Measurements from ENCODE around the gene SLC4A1.

Gene SLC4A1

DNA sequence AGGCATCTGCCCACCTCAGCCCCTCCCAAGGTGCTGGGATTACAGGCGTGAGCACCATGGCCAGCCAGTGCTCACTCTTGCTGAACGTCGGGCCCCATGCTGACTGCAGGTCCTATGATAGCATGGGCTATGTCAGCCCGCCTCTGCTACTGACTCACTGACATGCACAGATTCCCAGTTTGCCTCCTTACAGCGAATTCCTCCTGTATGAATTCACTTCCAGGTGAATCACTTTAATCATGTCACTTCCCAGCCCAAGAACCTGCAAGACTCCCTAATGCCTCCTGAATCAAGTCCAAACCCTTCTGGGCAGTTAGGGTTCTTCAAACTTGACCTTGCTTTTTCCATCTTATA, 32.4 kb downstream of the SLC4A1 start:
- DNase-seq (ENCODE audit: low read depth) = no peak
- TF ChIP-seq, protein P1, sequence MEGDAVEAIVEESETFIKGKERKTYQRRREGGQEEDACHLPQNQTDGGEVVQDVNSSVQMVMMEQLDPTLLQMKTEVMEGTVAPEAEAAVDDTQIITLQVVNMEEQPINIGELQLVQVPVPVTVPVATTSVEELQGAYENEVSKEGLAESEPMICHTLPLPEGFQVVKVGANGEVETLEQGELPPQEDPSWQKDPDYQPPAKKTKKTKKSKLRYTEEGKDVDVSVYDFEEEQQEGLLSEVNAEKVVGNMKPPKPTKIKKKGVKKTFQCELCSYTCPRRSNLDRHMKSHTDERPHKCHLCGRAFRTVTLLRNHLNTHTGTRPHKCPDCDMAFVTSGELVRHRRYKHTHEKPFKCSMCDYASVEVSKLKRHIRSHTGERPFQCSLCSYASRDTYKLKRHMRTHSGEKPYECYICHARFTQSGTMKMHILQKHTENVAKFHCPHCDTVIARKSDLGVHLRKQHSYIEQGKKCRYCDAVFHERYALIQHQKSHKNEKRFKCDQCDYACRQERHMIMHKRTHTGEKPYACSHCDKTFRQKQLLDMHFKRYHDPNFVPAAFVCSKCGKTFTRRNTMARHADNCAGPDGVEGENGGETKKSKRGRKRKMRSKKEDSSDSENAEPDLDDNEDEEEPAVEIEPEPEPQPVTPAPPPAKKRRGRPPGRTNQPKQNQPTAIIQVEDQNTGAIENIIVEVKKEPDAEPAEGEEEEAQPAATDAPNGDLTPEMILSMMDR (IDR thresholded peaks at IDR 0.05; ENCODE audit: control insufficient read depth, extremely low read depth, insufficient read depth) = no peak
- no peak overlapping the region for H3K4me3 ChIP-seq (ENCODE audit: low read depth, low read length)

GRCh38 chr17:44233582-44233981, 34.4 kb downstream of the SLC4A1 start:
- no peak for DNase-seq (ENCODE audit: low read depth)
- no peak overlapping the region for H3K4me3 ChIP-seq (ENCODE audit: low read depth, low read length)
- TF ChIP-seq, protein P1 (IDR thresholded peaks at IDR 0.05; ENCODE audit: control insufficient read depth, extremely low read depth, insufficient read depth) = no peak

DNA sequence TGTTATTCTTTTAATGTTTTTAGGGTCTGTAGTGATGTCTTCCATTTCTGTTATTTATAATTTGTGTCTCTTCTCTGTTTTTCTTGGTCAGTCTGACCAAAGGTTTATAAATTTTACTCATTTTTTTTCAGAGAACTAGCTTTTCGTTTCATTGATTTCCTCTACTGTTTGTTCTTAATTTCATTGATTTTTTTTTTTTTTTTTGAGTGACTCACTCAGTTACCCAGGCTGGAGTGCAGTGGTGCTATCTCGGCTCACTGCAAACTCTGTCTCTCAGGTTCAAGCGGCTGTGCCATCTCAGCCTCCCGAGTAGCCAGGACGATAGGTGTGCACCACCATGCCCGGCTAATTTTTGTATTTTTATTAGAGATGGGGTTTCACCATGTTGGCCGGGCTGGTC, 35.9 kb downstream of the SLC4A1 start:
- no peak overlapping the region for H3K4me3 ChIP-seq (ENCODE audit: low read depth, low read length)
- no peak for DNase-seq (ENCODE audit: low read depth)
- TF ChIP-seq, protein P1 (IDR thresholded peaks at IDR 0.05; ENCODE audit: control insufficient read depth, extremely low read depth, insufficient read depth) = no peak

- no peak for DNase-seq (ENCODE audit: low read depth)
- H3K4me3 ChIP-seq (ENCODE audit: low read depth, low read length) = no peak overlapping the region
- TF ChIP-seq, protein P1 (IDR thresholded peaks at IDR 0.05; ENCODE audit: control insufficient read depth, extremely low read depth, insufficient read depth) = no peak
Measured at GRCh38 chr17:44230140-44230539, 37.8 kb downstream of the SLC4A1 start.

- DNase-seq (ENCODE audit: low read depth) = no peak
- no peak overlapping the region for H3K4me3 ChIP-seq (ENCODE audit: low read depth, low read length)
- TF ChIP-seq, protein P1 (IDR thresholded peaks at IDR 0.05; ENCODE audit: control insufficient read depth, extremely low read depth, insufficient read depth) = no peak
Measured at GRCh38 chr17:44229090-44229489, 38.8 kb downstream of the SLC4A1 start.

- DNase-seq (ENCODE audit: low read depth) = no peak
- TF ChIP-seq, protein P1 (IDR thresholded peaks at IDR 0.05; ENCODE audit: control insufficient read depth, extremely low read depth, insufficient read depth) = no peak
- no peak overlapping the region for H3K4me3 ChIP-seq (ENCODE audit: low read depth, low read length)
Measured at GRCh38 chr17:44223541-44224071, 44.3 kb downstream of the SLC4A1 start.

DNA sequence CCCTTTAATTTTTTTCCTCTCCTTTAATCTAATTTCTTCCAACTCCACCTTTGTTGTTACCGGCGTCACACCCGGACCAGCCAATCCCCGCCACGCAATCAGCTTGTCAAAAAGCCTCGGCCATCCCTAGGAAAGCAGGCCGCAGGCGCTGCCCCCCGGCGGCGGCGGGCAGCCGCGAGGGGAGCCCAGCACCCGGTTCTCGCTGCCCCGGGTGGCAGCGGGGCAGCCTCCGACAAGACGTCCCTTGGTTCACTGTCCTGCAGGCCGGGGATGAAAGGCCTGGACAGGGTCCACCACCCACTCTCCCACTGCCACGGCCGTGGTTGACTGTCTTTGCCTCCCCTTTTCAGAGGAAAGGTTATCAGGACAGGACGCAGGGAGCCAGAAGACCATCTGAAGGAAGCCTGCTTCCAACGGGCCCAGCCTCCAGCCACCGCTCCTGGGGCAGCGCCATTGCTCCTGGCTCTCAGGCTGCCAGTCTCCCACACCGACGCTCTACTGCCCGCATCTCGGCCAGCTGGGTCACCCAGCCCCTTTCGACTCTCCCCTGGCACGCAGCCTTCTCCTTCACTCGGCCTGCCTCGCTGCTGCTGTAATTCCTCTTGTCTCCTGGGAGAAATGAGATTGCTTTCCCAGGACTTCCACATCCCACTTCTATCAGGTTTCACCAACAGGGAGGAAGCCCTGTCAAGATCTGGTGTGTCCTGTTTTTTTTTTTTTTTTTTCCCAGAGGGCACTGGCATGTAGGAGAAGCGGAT, 45.6 kb downstream of the SLC4A1 start:
- peak overlapping the region; percentile 69 for H3K4me3 ChIP-seq (ENCODE audit: low read depth, low read length)
- TF ChIP-seq, protein P1 (IDR thresholded peaks at IDR 0.05; ENCODE audit: control insufficient read depth, extremely low read depth, insufficient read depth) = no peak
- no peak for DNase-seq (ENCODE audit: low read depth)

All from LNCaP clone FGC (cell line).